GM12878 (cell line): ENCODE data around the gene AP3M1. TPM values are rescaled to one million over a fixed set of nuclear protein-coding genes. Genes with fewer than 3 reads are reported as not detected.
A peak's percentile ranks its signal among the peaks of the same experiment; 100 is the strongest.

Experiments used
- ATAC-seq: fragments of 200-7000 bp; cut with Tn5 transposase; 3 replicates; pipeline ENCODE4 v1.9.1; 2020; ENCODE audit warnings: mild to moderate bottlenecking, moderate library complexity
- Bru-seq: library from RNA; stranded (reverse); fragments of 400-500 nt; gene quantifications from one replicate; lab custom pipeline; 2021; lab: Mats Ljungman, UMichigan
- BruChase-seq, 2 experiments: library from RNA; stranded (reverse); fragments of 400-500 nt; gene quantifications; one replicate each; lab custom pipeline; 2021; lab: Mats Ljungman, UMichigan
- BruUV-seq: library from RNA; stranded (reverse); fragments of 400-500 nt; replicated peaks from 2 replicates; lab custom pipeline; 2021; lab: Mats Ljungman, UMichigan
- CTCF ChIA-PET: fragments of 300-600 bp; sonication (Branson Sonifier 250); formaldehyde crosslinking; extraction: SDS; loops from one replicate; lab custom pipeline; 2021; ENCODE audit warnings: inconsistent platforms; lab: Yijun Ruan, JAX
- POLR2A ChIA-PET: fragments of 350-600 bp; formaldehyde crosslinking; extraction: SDS; loops from one replicate; lab custom pipeline; 2021; ENCODE audit warnings: inconsistent platforms; lab: Charles Lee
- RAD21 ChIA-PET: fragments of 300-600 bp; sonication (Branson Sonifier 250); formaldehyde crosslinking; loops from one replicate; lab custom pipeline; 2023; ENCODE audit warnings: antibody characterized with exemption; ENCODE audit not compliant: unreplicated experiment; lab: Charles Lee
- SMC1A ChIA-PET: fragments of 300-600 bp; sonication (Branson Sonifier 250); formaldehyde crosslinking; loops from one replicate; lab custom pipeline; 2023; ENCODE audit not compliant: unreplicated experiment, uncharacterized antibody; lab: Charles Lee
- DNase-seq: peaks from one replicate; pipeline ENCODE4 v3.0.0-alpha.2; 2011; ENCODE audit warnings: low read depth, low spot score
- FAIRE-seq: peaks from 3 replicates; lab custom pipeline; 2011; peaks lifted over from hg19 to GRCh38; lab: Jason Lieb, UNC
- H2AFZ ChIP-seq: 2 replicates; pipeline ENCODE4 v1.6.0; 2011; ENCODE audit warnings: low read depth, low read length, control low read depth; ENCODE audit not compliant: control insufficient read depth
- H3K27ac ChIP-seq: 2 replicates; pipeline ENCODE4 v1.5.1; 2011; ENCODE audit warnings: control low read depth; ENCODE audit not compliant: control insufficient read depth, insufficient read depth
- H3K27me3 ChIP-seq, 2 experiments: replicated peaks in 1 of 2; 2 replicates each; pipeline versions ENCODE4 v1.6.0 to v1.6.1; 2011; ENCODE audit warnings: low read length in 1 of 2; ENCODE audit not compliant: control insufficient read depth in 2 of 2, insufficient read depth in 2 of 2
- H3K36me3 ChIP-seq, 2 experiments: 2 replicates each; pipeline ENCODE4 v1.5.1; 2011; ENCODE audit warnings: low read length in 1 of 2; ENCODE audit not compliant: control insufficient read depth in 2 of 2, insufficient read depth in 2 of 2
- H3K4me1 ChIP-seq: 2 replicates; pipeline ENCODE4 v1.6.1; 2011; ENCODE audit warnings: mild to moderate bottlenecking, low read length, moderate library complexity, mixed read lengths; ENCODE audit not compliant: control insufficient read depth, insufficient read depth
- H3K4me2 ChIP-seq: 2 replicates; pipeline ENCODE4 v1.6.0; 2011; ENCODE audit warnings: control low read depth; ENCODE audit not compliant: control insufficient read depth, insufficient read depth
- H3K4me3 ChIP-seq: fragments of 200-600 bp; sonication (generic); 2 replicates; pipeline ENCODE4 v1.5.1; 2016
- H3K79me2 ChIP-seq: 2 replicates; pipeline ENCODE4 v1.6.0; 2011; ENCODE audit warnings: low read length; ENCODE audit not compliant: control insufficient read depth, insufficient read depth
- H3K9ac ChIP-seq: 2 replicates; pipeline ENCODE4 v1.8.0; 2011; ENCODE audit warnings: low read length, control low read depth, mixed read lengths; ENCODE audit not compliant: control insufficient read depth, insufficient read depth
- H3K9me3 ChIP-seq: replicated peaks from 3 replicates; pipeline ENCODE4 v1.5.1; 2011; ENCODE audit warnings: mild to moderate bottlenecking, low read length; ENCODE audit not compliant: control insufficient read depth, insufficient read depth
- H4K20me1 ChIP-seq: 2 replicates; pipeline ENCODE4 v1.6.0; 2011; ENCODE audit not compliant: control insufficient read depth, insufficient read depth
- CBX5 ChIP-seq: sonication (generic); IDR thresholded peaks from 2 replicates; pipeline ENCODE4 v1.6.1; 2016; ENCODE audit warnings: low read depth, moderate library complexity, mild to moderate bottlenecking, inconsistent platforms
- CHD2 ChIP-seq: IDR thresholded peaks from 2 replicates; pipeline ENCODE4 v1.6.1; 2011; ENCODE audit warnings: low read depth, low read length, improper control_type of control experiment, borderline replicate concordance
- CREM ChIP-seq: IDR thresholded peaks from 2 replicates; pipeline ENCODE4 v1.6.1; 2014; ENCODE audit warnings: antibody characterized with exemption, low read depth
- GATAD2B ChIP-seq: fragments of 450-650 bp; conservative IDR thresholded peaks from 2 replicates; pipeline ENCODE4 v1.6.1; 2017; ENCODE audit warnings: low read depth, mild to moderate bottlenecking, moderate library complexity
- IKZF1 ChIP-seq: fragments of 450-650 bp; conservative IDR thresholded peaks from 2 replicates; pipeline ENCODE4 v1.6.1; 2017; ENCODE audit warnings: antibody characterized with exemption, mild to moderate bottlenecking
- IRF4 ChIP-seq: IDR thresholded peaks from 2 replicates; pipeline ENCODE4 v1.6.1; 2011; ENCODE audit warnings: low read depth, low read length
- NBN ChIP-seq: fragments of 450-650 bp; IDR thresholded peaks from 2 replicates; pipeline ENCODE4 v1.6.1; 2016
- POLR2A ChIP-seq: IDR thresholded peaks from 2 replicates; pipeline ENCODE4 v1.6.1; 2011; ENCODE audit warnings: low read depth, mild to moderate bottlenecking, low read length
- POLR2AphosphoS2 ChIP-seq: IDR thresholded peaks from 2 replicates; pipeline ENCODE4 v1.6.1; 2011; ENCODE audit warnings: low read depth, mild to moderate bottlenecking, low read length, improper control_type of control experiment, moderate library complexity
- SIN3A ChIP-seq: IDR thresholded peaks from 2 replicates; pipeline ENCODE4 v1.6.1; 2012; ENCODE audit warnings: low read depth, low read length, improper control_type of control experiment
- STAT1 ChIP-seq: fragments of 450-650 bp; conservative IDR thresholded peaks from 2 replicates; pipeline ENCODE4 v1.6.1; 2014; ENCODE audit warnings: antibody characterized with exemption, mild to moderate bottlenecking
- TCF12 ChIP-seq: IDR thresholded peaks from 2 replicates; pipeline ENCODE4 v1.6.1; 2011; ENCODE audit warnings: low read depth, mild to moderate bottlenecking, low read length
- WGBS: methylation state at CpG from one replicate; pipeline ENCODE4 v1.1.6; 2016; ENCODE audit warnings: low lambda C conversion rate; ENCODE audit not compliant: insufficient replicate concordance, insufficient coverage; ENCODE audit errors: missing lambda C conversion rate; 5-methylcytosine and 5-hydroxymethylcytosine counted together
- in situ Hi-C: fragments of 300-500 bp; cut with MboI; formaldehyde crosslinking; loops from 9 replicates; pipeline ENCODE4 v1.14.3; 2018; ENCODE audit warnings: mixed read lengths
- intact Hi-C: fragments of 100-400 bp; cut with micrococcal nuclease; formaldehyde crosslinking; loops from one replicate; pipeline ENCODE4 v1.14.2; 2022; ENCODE audit not compliant: unreplicated experiment
- long read RNA-seq, 2 experiments: library from polyadenylated mRNA; unstranded; transcript quantifications; one replicate each; pipeline ENCODE4 v2.0.0, GENCODE V29; 2019 to 2020
- polyA minus RNA-seq, 3 experiments: library from RNA; depleted of rRNA, polyadenylated mRNA; stranded (reverse); fragments of >200 nt; gene quantifications; 2 replicates each; pipeline ENCODE4 v1.2.3, GENCODE V29; 2011
- polyA plus RNA-seq, 11 experiments: library from polyadenylated mRNA; depleted of rRNA in 4 of 11; unstranded in 6 of 11; stranded (reverse) in 5 of 11; fragments of >200 nt; fragmentation: Nextera tagmentation in 4 of 11; fragmentation: Illumina TruSeq in 1 of 11; extraction: Ambion mirVana in 4 of 11; extraction: Trizol in 1 of 11; gene quantifications; 1 replicate in 1 of 11; 2 replicates in 10 of 11; pipeline versions ENCODE4 v1.2.1 to v1.2.3, GENCODE V29; 2011 to 2016; ENCODE audit warnings: inconsistent platforms in 2 of 11, missing spikeins in 2 of 11, low read depth in 1 of 11
- total RNA-seq, 4 experiments: library from RNA; depleted of rRNA in 3 of 4; stranded (reverse); fragments of >200 nt in 3 of 4; fragmentation: Illumina TruSeq in 1 of 4; extraction: Trizol in 1 of 4; gene quantifications; 2 replicates each; pipeline versions ENCODE4 v1.2.1 to v1.2.3, GENCODE V29; 2013 to 2021
- TF ChIP-seq, protein P1 (sequence below): IDR thresholded peaks from 2 replicates; pipeline ENCODE4 v1.6.1; 2011; ENCODE audit warnings: low read depth, mild to moderate bottlenecking, low read length, moderate library complexity, borderline replicate concordance; ENCODE audit errors: extremely low read depth
- TF ChIP-seq, protein P2 (sequence below): fragments of 450-650 bp; IDR thresholded peaks from 2 replicates; pipeline ENCODE4 v1.6.1; 2017; ENCODE audit warnings: mild to moderate bottlenecking, low read depth, inconsistent platforms; ENCODE audit not compliant: poor library complexity, severe bottlenecking

AP3M1 gene, protein sequence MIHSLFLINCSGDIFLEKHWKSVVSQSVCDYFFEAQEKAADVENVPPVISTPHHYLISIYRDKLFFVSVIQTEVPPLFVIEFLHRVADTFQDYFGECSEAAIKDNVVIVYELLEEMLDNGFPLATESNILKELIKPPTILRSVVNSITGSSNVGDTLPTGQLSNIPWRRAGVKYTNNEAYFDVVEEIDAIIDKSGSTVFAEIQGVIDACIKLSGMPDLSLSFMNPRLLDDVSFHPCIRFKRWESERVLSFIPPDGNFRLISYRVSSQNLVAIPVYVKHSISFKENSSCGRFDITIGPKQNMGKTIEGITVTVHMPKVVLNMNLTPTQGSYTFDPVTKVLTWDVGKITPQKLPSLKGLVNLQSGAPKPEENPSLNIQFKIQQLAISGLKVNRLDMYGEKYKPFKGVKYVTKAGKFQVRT
- total RNA-seq (2013; cell fraction: nucleolus; rRNA removed) = 54.6 and 57.6 TPM in 2 replicates
- total RNA-seq (2014; rRNA removed) = 46.8 and 52.3 TPM in 2 replicates
- total RNA-seq (2014; rRNA removed; fragmentation: Illumina TruSeq; extraction: Trizol) = 44.6 TPM in 2 replicates
- total RNA-seq (2021) = 46.7 and 48.6 TPM in 2 replicates
- polyA plus RNA-seq (2011; ENCODE audit: low read depth) = 23.9 TPM
- polyA plus RNA-seq (2011; rRNA removed) = 83.4 and 108 TPM in 2 replicates
- polyA plus RNA-seq (2011; cell fraction: cytosol; rRNA removed) = 35.1 and 42.3 TPM in 2 replicates
- 32.4 and 36.4 TPM in 2 replicates for polyA plus RNA-seq (2011; cell fraction: nucleus; rRNA removed)
- polyA plus RNA-seq (2012) = 25.1 and 33.0 TPM in 2 replicates
- polyA plus RNA-seq (2014; fragmentation: Illumina TruSeq; extraction: Trizol) = 70.9 and 96.8 TPM in 2 replicates
- 10 to 100 TPM; 22.1 to 29.6 TPM for polyA plus RNA-seq (2014; fragmentation: Nextera tagmentation; extraction: Ambion mirVana)
- polyA plus RNA-seq (2014; rRNA removed) = 46.6 and 47.4 TPM in 2 replicates
- 10 to 100 TPM; 72.4 to 72.9 TPM for polyA plus RNA-seq (2016; fragmentation: Nextera tagmentation; extraction: Ambion mirVana)
- 51.2 and 72.1 TPM in 2 replicates for polyA minus RNA-seq (2011; rRNA and poly(A)+ RNA removed)
- 16.6 and 25.1 TPM in 2 replicates for polyA minus RNA-seq (2011; cell fraction: cytosol; rRNA and poly(A)+ RNA removed)
- polyA minus RNA-seq (2011; cell fraction: nucleus; rRNA and poly(A)+ RNA removed) = 23.9 and 32.9 TPM in 2 replicates
- Bru-seq, nascent RNA = percentile 80 among the genes with signal in this experiment
- BruChase-seq, experiment 1, labeled RNA remaining after a 6-hour chase = percentile 89 among the genes with signal in this experiment
- percentile 83 among the genes with signal in this experiment for BruChase-seq, experiment 2, labeled RNA remaining after a 2-hour chase
- long read RNA-seq, experiment 1, full-length matches to known transcripts = 32 of 45 reads
- long read RNA-seq, experiment 1, partial matches to known transcripts = 5 of 45 reads
- long read RNA-seq, experiment 1, other reads (novel, unspliced or antisense) = 8 of 45 reads
- long read RNA-seq, experiment 2, full-length matches to known transcripts = 176 of 210 reads
- long read RNA-seq, experiment 2, partial matches to known transcripts = 14 of 210 reads
- long read RNA-seq, experiment 2, other reads (novel, unspliced or antisense) = 20 of 210 reads

DNA sequence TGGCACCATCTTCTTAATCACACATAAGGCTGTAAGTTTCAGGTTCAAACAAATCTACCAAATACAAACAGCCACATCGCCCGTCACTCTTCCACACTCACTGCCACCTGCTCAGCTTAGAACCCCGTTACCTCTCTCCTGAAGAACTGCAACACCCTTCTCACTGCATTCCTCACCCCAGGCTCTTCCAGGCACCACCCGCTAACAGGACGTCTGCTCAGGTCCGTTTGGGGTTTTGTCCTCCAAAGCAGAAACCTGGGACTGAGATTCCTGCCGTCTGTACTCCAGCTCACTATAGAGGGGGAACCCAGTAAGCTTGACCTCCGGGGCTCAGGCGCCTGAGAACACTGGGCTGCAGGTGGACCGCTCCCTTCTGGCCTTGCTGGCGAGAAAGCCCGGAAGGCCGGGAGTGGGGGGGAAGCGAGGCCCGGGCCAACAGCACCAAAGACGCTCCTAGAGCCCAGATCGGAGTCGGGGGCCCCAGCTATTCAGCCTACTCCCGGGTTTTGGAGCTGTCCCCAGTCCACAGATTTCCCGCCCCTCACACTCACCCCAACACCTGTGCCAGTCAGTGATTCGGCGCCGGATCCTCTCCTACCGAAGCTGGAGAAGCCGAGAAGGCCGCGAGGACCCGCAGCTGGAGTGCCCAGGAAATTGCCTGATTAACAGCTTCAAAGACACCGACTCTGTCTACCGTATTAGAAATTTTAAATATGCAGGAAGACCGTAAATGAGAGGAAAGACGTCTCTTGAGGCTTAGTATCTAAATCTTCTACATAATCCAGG, at the start of gene AP3M1:
AP3M1 (minus strand) TSS at position 625 of the 786 bp plus-strand sequence. CDS start 12,449 bp downstream, outside the sequence.
- H3K9me3 ChIP-seq = no peaks in the 10 kb centered on the region
- in situ Hi-C loops (no loop called here), intact Hi-C loops (loop anchor here (10.0 kb wide), 1 partner anchor 674 kb away; the partner anchor contains the start of gene KAT6B)
- no peaks in the 10 kb centered on the region; a peak in 1 of 4 replicates for H3K36me3 ChIP-seq
- peaks cover 11% of the 10 kb centered on the region; the same call in 1 of the 2 replicates for H3K4me1 ChIP-seq
- POLR2A ChIA-PET = interaction anchor here (0.9 to 2.3 kb wide), 10 partner anchors 10 to 150 kb away, joined by 3 to 12 read pairs (median 4); no protein-coding TSS in a partner anchor
- WGBS = 2% methylated on average over 32 of the region's 32 CpGs
- no peak for DNase-seq
- H3K27ac ChIP-seq = peak within 1 kb of the TSS; percentile 99
- no peak for FAIRE-seq
- peak within 1 kb of the TSS; percentile 93 for H3K4me2 ChIP-seq
- H3K27me3 ChIP-seq = no peaks in the 10 kb centered on the region
- H2AFZ ChIP-seq = peak within 1 kb of the TSS; percentile 98
- peak within 1 kb of the TSS; percentile 99 for H3K9ac ChIP-seq
- peak within 1 kb of the TSS; percentile 97 for H3K4me3 ChIP-seq
- H3K79me2 ChIP-seq = peaks cover 88% of the 10 kb centered on the region
- SMC1A ChIA-PET = interaction anchor here (0.9 to 5.8 kb wide), 16 partner anchors 7 to 948 kb away, joined by 3 to 39 read pairs (median 5); no protein-coding TSS in a partner anchor
- no TSS peak for BruUV-seq
- ATAC-seq = peak; percentile 67
- RAD21 ChIA-PET = interaction anchor here (1.0 to 2.6 kb wide), 9 partner anchors 15 to 94 kb away, joined by 3 to 19 read pairs (median 5); no protein-coding TSS in a partner anchor
- no peaks in the 10 kb centered on the region for H4K20me1 ChIP-seq
- CTCF ChIA-PET = interaction anchor here (0.7 to 3.4 kb wide), 13 partner anchors 12 to 1085 kb away, joined by 3 to 29 read pairs (median 4); partner anchors contain the start of gene COMTD1
- TF ChIP-seq, protein P1, sequence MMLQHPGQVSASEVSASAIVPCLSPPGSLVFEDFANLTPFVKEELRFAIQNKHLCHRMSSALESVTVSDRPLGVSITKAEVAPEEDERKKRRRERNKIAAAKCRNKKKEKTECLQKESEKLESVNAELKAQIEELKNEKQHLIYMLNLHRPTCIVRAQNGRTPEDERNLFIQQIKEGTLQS = no peak
- TF ChIP-seq STAT1 (peak; percentile 70; the same call in 1 of the 2 replicates), CBX5 (no peak), NBN (peak; percentile 79; the same call in 1 of the 2 replicates), IKZF1 (peak; percentile 52), CREM (peak; percentile 54; the same call in 1 of the 2 replicates), TCF12 (0 out of 2 replicates have a peak, but pooled peaks have one; percentile 10), POLR2A (peak; percentile 58; the same call in 1 of the 2 replicates), SIN3A (peak; percentile 70), CHD2 (0 out of 2 replicates have a peak, but pooled peaks have one; percentile 20), POLR2AphosphoS2 (no peak), IRF4 (no peak), GATAD2B (peak; percentile 82)
- TF ChIP-seq, protein P2, sequence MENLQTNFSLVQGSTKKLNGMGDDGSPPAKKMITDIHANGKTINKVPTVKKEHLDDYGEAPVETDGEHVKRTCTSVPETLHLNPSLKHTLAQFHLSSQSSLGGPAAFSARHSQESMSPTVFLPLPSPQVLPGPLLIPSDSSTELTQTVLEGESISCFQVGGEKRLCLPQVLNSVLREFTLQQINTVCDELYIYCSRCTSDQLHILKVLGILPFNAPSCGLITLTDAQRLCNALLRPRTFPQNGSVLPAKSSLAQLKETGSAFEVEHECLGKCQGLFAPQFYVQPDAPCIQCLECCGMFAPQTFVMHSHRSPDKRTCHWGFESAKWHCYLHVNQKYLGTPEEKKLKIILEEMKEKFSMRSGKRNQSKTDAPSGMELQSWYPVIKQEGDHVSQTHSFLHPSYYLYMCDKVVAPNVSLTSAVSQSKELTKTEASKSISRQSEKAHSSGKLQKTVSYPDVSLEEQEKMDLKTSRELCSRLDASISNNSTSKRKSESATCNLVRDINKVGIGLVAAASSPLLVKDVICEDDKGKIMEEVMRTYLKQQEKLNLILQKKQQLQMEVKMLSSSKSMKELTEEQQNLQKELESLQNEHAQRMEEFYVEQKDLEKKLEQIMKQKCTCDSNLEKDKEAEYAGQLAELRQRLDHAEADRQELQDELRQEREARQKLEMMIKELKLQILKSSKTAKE = peak; percentile 84
